ENCODE measurements around the gene WDR18.

GRCh38 chr19:960020-960419 lies 24.1 kb upstream of the WDR18 start:
- no peak for TF ChIP-seq CTCF (IDR thresholded peaks at IDR 0.05)
- TF ChIP-seq REST (IDR thresholded peaks at IDR 0.05; ENCODE audit: insufficient read depth in 1 of 2, low read depth in 2 of 2, low read length in 1 of 2) = no peak
- TF ChIP-seq SIN3A (IDR thresholded peaks at IDR 0.05; ENCODE audit: borderline replicate concordance, insufficient read depth, low read depth, low read length) = no peak
